ENCODE data around the gene SV2C.

DNA sequence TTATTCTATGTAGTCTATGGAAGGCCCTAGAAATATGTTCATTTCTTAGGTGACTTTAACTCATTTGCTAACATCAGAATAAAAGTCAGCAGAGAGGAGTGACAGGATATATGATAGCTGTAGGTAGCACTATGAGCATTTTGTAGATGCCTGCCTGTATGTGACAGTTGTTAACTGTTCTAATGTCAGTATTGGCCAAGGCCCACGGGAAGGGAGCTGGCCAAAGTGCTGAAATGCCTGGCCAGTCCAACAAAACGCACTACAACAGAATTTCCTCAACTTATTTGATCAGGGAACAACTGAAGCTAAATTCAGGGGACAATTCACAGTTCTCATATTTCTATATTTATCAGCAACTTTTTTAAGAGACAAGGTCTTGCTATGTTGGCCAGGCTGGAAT, 20.8 kb downstream of the SV2C start:
- no peak for TF ChIP-seq CEBPB (IDR thresholded peaks at IDR 0.05; ENCODE audit: borderline replicate concordance in 1 of 2, low read depth in 2 of 2, low read length in 2 of 2)
- no peak for TF ChIP-seq ELK1 (IDR thresholded peaks at IDR 0.05; ENCODE audit: low read depth, low read length)
- TF ChIP-seq CTCF (IDR thresholded peaks at IDR 0.05 in 2 of 3, conservative IDR thresholded peaks at IDR 0.05 in 1 of 3; ENCODE audit: control insufficient read depth in 2 of 3, extremely low read depth in 1 of 3, insufficient read depth in 1 of 3, low read depth in 3 of 3, low read length in 3 of 3): no peak
- no peak for TF ChIP-seq ZBTB40 (IDR thresholded peaks at IDR 0.05; ENCODE audit: borderline replicate concordance)
- no peak for TF ChIP-seq MAX (IDR thresholded peaks at IDR 0.05; ENCODE audit: low read depth, low read length)
- no peak for TF ChIP-seq SUPT20H (IDR thresholded peaks at IDR 0.05; ENCODE audit: borderline replicate concordance, control insufficient read depth, low read depth, low read length)
- TF ChIP-seq PAX8 (IDR thresholded peaks at IDR 0.05): no peak
- no peak for TF ChIP-seq SIN3A (IDR thresholded peaks at IDR 0.05; ENCODE audit: low read depth, low read length)
- no peak for TF ChIP-seq FOXK2 (IDR thresholded peaks at IDR 0.05)
- TF ChIP-seq HCFC1 (IDR thresholded peaks at IDR 0.05; ENCODE audit: low read length): no peak
